Measurements from ENCODE around the gene RAMAC. TPM values are rescaled to one million over a fixed set of nuclear protein-coding genes. Genes with fewer than 3 reads are reported as not detected.

The RAMAC gene
- total RNA-seq, 1 donor, result 26.4 TPM

- DNase-seq (ENCODE audit: insufficient read length, low spot score, missing footprints), result peak; percentile 41
- Histone ChIP-seq H3K27ac (ENCODE audit: low read depth, low read length) (no peak overlapping the region), H3K4me1 (ENCODE audit: insufficient read depth, low read length) (peaks cover 7% of the 10 kb centered on the region), H3K36me3 (ENCODE audit: insufficient read depth, low read length) (no peaks in the 10 kb centered on the region), H3K9me3 (ENCODE audit: low read depth, low read length) (no peaks in the 10 kb centered on the region), H3K4me2 (ENCODE audit: insufficient read depth, low read length) (no peak overlapping the region), H4K20me1 (ENCODE audit: insufficient read depth, low read length) (no peaks in the 10 kb centered on the region), H2AFZ (ENCODE audit: low read length) (no peak overlapping the region), H3K79me2 (ENCODE audit: insufficient read depth, low read length) (no peaks in the 10 kb centered on the region), H3K4me3 (ENCODE audit: insufficient read depth, low read length) (no peak overlapping the region), H3K27me3 (ENCODE audit: insufficient read depth, low read length) (peaks cover 3% of the 10 kb centered on the region)
- TF ChIP-seq CTCF (IDR thresholded peaks at IDR 0.05; ENCODE audit: extremely low read depth, low read depth, low read length), result no peak
Observed at GRCh38 chr15:82960766-82961165, 25.2 kb upstream of the RAMAC start.

- no peak overlapping the region for H3K4me2 ChIP-seq (ENCODE audit: insufficient read depth, low read length)
- peaks cover 3% of the 10 kb centered on the region for H3K27me3 ChIP-seq (ENCODE audit: insufficient read depth, low read length)
- peaks cover 13% of the 10 kb centered on the region for H3K4me1 ChIP-seq (ENCODE audit: insufficient read depth, low read length)
- TF ChIP-seq CTCF (IDR thresholded peaks at IDR 0.05; ENCODE audit: extremely low read depth, low read depth, low read length), result no peak
- H3K9me3 ChIP-seq (ENCODE audit: low read depth, low read length), result no peaks in the 10 kb centered on the region
- H3K4me3 ChIP-seq (ENCODE audit: insufficient read depth, low read length), result no peak overlapping the region
- no peaks in the 10 kb centered on the region for H3K79me2 ChIP-seq (ENCODE audit: insufficient read depth, low read length)
- no peak overlapping the region for H2AFZ ChIP-seq (ENCODE audit: low read length)
- DNase-seq (ENCODE audit: insufficient read length, low spot score, missing footprints), result peak; percentile 89
- no peaks in the 10 kb centered on the region for H3K36me3 ChIP-seq (ENCODE audit: insufficient read depth, low read length)
- H4K20me1 ChIP-seq (ENCODE audit: insufficient read depth, low read length), result no peaks in the 10 kb centered on the region
- H3K27ac ChIP-seq (ENCODE audit: low read depth, low read length), result no peak overlapping the region
Observed at GRCh38 chr15:82963471-82964341, 22.3 kb upstream of the RAMAC start.

- no peaks in the 10 kb centered on the region for H4K20me1 ChIP-seq (ENCODE audit: insufficient read depth, low read length)
- H3K9me3 ChIP-seq (ENCODE audit: low read depth, low read length), result no peaks in the 10 kb centered on the region
- no peak overlapping the region for H3K4me2 ChIP-seq (ENCODE audit: insufficient read depth, low read length)
- no peaks in the 10 kb centered on the region for H3K79me2 ChIP-seq (ENCODE audit: insufficient read depth, low read length)
- no peak overlapping the region for H3K27ac ChIP-seq (ENCODE audit: low read depth, low read length)
- DNase-seq (ENCODE audit: insufficient read length, low spot score, missing footprints), result no peak
- TF ChIP-seq CTCF (IDR thresholded peaks at IDR 0.05; ENCODE audit: extremely low read depth, low read depth, low read length), result no peak
- no peak overlapping the region for H3K4me3 ChIP-seq (ENCODE audit: insufficient read depth, low read length)
- H3K4me1 ChIP-seq (ENCODE audit: insufficient read depth, low read length), result peaks cover 13% of the 10 kb centered on the region
- H3K27me3 ChIP-seq (ENCODE audit: insufficient read depth, low read length), result peaks cover 3% of the 10 kb centered on the region
- H2AFZ ChIP-seq (ENCODE audit: low read length), result no peak overlapping the region
- H3K36me3 ChIP-seq (ENCODE audit: insufficient read depth, low read length), result no peaks in the 10 kb centered on the region
Observed at GRCh38 chr15:82964890-82965289, 21.1 kb upstream of the RAMAC start.

- H3K79me2 ChIP-seq (ENCODE audit: insufficient read depth, low read length), result no peaks in the 10 kb centered on the region
- H3K4me1 ChIP-seq (ENCODE audit: insufficient read depth, low read length), result peaks cover 20% of the 10 kb centered on the region
- no peaks in the 10 kb centered on the region for H3K36me3 ChIP-seq (ENCODE audit: insufficient read depth, low read length)
- H3K27me3 ChIP-seq (ENCODE audit: insufficient read depth, low read length), result no peaks in the 10 kb centered on the region
- no peaks in the 10 kb centered on the region for H3K9me3 ChIP-seq (ENCODE audit: low read depth, low read length)
- no peak overlapping the region for H2AFZ ChIP-seq (ENCODE audit: low read length)
- no peak for DNase-seq (ENCODE audit: insufficient read length, low spot score, missing footprints)
- H4K20me1 ChIP-seq (ENCODE audit: insufficient read depth, low read length), result no peaks in the 10 kb centered on the region
- TF ChIP-seq CTCF (IDR thresholded peaks at IDR 0.05; ENCODE audit: extremely low read depth, low read depth, low read length), result no peak
- H3K4me2 ChIP-seq (ENCODE audit: insufficient read depth, low read length), result no peak overlapping the region
- H3K4me3 ChIP-seq (ENCODE audit: insufficient read depth, low read length), result no peak overlapping the region
- no peak overlapping the region for H3K27ac ChIP-seq (ENCODE audit: low read depth, low read length)
Observed at GRCh38 chr15:82966671-82967071, 19.3 kb upstream of the RAMAC start.

All from osteoblast (primary cell).